Neural cell (in vitro differentiated cells): ENCODE measurements around the gene GSTO2. TPM values are rescaled to one million over a fixed set of nuclear protein-coding genes. Genes with fewer than 3 reads are reported as not detected.

Experiments used
- H2AFZ ChIP-seq: fragments of 200-600, 300-800 bp; sonication (generic), shearing (Covaris generic); 2 replicates; pipeline ENCODE4 v1.6.0; 2014; ENCODE audit warnings: low read depth, mild to moderate bottlenecking, antibody characterized with exemption, low read length, moderate library complexity
- H3F3A ChIP-seq: fragments of 200-600 bp; shearing (Covaris generic); 2 replicates; pipeline ENCODE4 v1.6.1; 2016; ENCODE audit warnings: mild to moderate bottlenecking, moderate library complexity, mixed read lengths, antibody characterized with exemption, low read length; ENCODE audit not compliant: insufficient read depth, poor library complexity, severe bottlenecking
- H3K27ac ChIP-seq: fragments of 200-600, 300-800 bp; sonication (generic), shearing (Covaris generic); 2 replicates; pipeline ENCODE4 v1.5.1; 2014; ENCODE audit warnings: mild to moderate bottlenecking, low read length, moderate library complexity
- H3K27me3 ChIP-seq: fragments of 300-800, 200-600 bp; sonication (generic), shearing (Covaris generic); 2 replicates; pipeline ENCODE4 v1.6.0; 2014; ENCODE audit warnings: mild to moderate bottlenecking, low read depth, low read length, moderate library complexity; ENCODE audit not compliant: insufficient read depth
- H3K36me3 ChIP-seq: fragments of 300-800, 200-600 bp; sonication (generic), shearing (Covaris generic); 2 replicates; pipeline ENCODE4 v1.5.1; 2014; ENCODE audit warnings: mild to moderate bottlenecking, antibody characterized with exemption, low read length, moderate library complexity; ENCODE audit not compliant: insufficient read depth
- H3K4me2 ChIP-seq: fragments of 300-800, 200-600 bp; sonication (generic), shearing (Covaris generic); 2 replicates; pipeline ENCODE4 v1.6.0; 2014; ENCODE audit warnings: mild to moderate bottlenecking, low read length
- H3K4me3 ChIP-seq: fragments of 300-800, 200-600 bp; sonication (generic), shearing (Covaris generic); 2 replicates; pipeline ENCODE4 v1.5.1; 2014; ENCODE audit warnings: mild to moderate bottlenecking, low read length, moderate library complexity
- H3K79me2 ChIP-seq: fragments of 200-600 bp; shearing (Covaris generic); replicated peaks from 2 replicates; pipeline ENCODE4 v1.6.0; 2014; ENCODE audit warnings: mild to moderate bottlenecking, low read length, moderate library complexity; ENCODE audit not compliant: insufficient read depth
- H3K9ac ChIP-seq: fragments of 300-800, 200-600 bp; sonication (generic), shearing (Covaris generic); 2 replicates; pipeline ENCODE4 v1.6.1; 2016; ENCODE audit warnings: mild to moderate bottlenecking, low read length, mixed read lengths
- H3K9me2 ChIP-seq: fragments of 200-600 bp; shearing (Covaris generic); 2 replicates; pipeline ENCODE4 v1.6.1; 2016; ENCODE audit warnings: mild to moderate bottlenecking, low read length, mixed read lengths; ENCODE audit not compliant: insufficient read depth
- H3K9me3 ChIP-seq: fragments of 200-600, 300-800 bp; sonication (generic), shearing (Covaris generic); 2 replicates; pipeline ENCODE4 v1.6.1; 2016; ENCODE audit warnings: mild to moderate bottlenecking, mixed run types, low read length, moderate library complexity, mixed read lengths
- H4K20me1 ChIP-seq: fragments of 200-600 bp; shearing (Covaris generic); 2 replicates; pipeline ENCODE4 v1.6.1; 2016; ENCODE audit warnings: mild to moderate bottlenecking, mixed run types; ENCODE audit not compliant: insufficient read depth
- CTCF ChIP-seq: fragments of 450-650 bp; IDR thresholded peaks from 2 replicates; pipeline ENCODE4 v1.5.1; 2014; ENCODE audit warnings: antibody characterized with exemption, mild to moderate bottlenecking, moderate library complexity; ENCODE audit not compliant: poor library complexity, severe bottlenecking
- EP300 ChIP-seq: fragments of 450-650 bp; conservative IDR thresholded peaks from 2 replicates; pipeline ENCODE4 v1.6.1; 2014; ENCODE audit warnings: antibody characterized with exemption, mild to moderate bottlenecking, moderate library complexity; ENCODE audit not compliant: poor library complexity, severe bottlenecking
- EZH2 ChIP-seq: fragments of 200-600, 300-800 bp; shearing (Covaris generic), sonication (generic); IDR thresholded peaks from 2 replicates; pipeline ENCODE4 v1.6.1; 2014; ENCODE audit warnings: antibody characterized with exemption, low read length, borderline replicate concordance, mild to moderate bottlenecking; ENCODE audit not compliant: insufficient read depth, poor library complexity, severe bottlenecking
- MXI1 ChIP-seq: fragments of 450-650 bp; conservative IDR thresholded peaks from 2 replicates; pipeline ENCODE4 v1.6.1; 2014; ENCODE audit warnings: antibody characterized with exemption, mild to moderate bottlenecking; ENCODE audit not compliant: poor library complexity, severe bottlenecking
- POLR2AphosphoS5 ChIP-seq: IDR thresholded peaks from 2 replicates; pipeline ENCODE4 v1.6.1; 2012
- RAD21 ChIP-seq: fragments of 450-650 bp; conservative IDR thresholded peaks from 2 replicates; pipeline ENCODE4 v1.6.1; 2014; ENCODE audit warnings: antibody characterized with exemption, mild to moderate bottlenecking, moderate library complexity
- REST ChIP-seq: IDR thresholded peaks from 2 replicates; pipeline ENCODE4 v1.6.1; 2012; ENCODE audit warnings: borderline replicate concordance
- SMC3 ChIP-seq: fragments of 450-650 bp; conservative IDR thresholded peaks from 2 replicates; pipeline ENCODE4 v1.6.1; 2014; ENCODE audit warnings: antibody characterized with exemption, mild to moderate bottlenecking, moderate library complexity; ENCODE audit not compliant: poor library complexity
- TAF1 ChIP-seq: IDR thresholded peaks from 2 replicates; pipeline ENCODE4 v1.6.1; 2012; ENCODE audit warnings: low read depth
- polyA plus RNA-seq: library from polyadenylated mRNA; depleted of rRNA; stranded (reverse); fragments of >200 nt; gene quantifications from 2 replicates; pipeline ENCODE4 v1.2.3, GENCODE V29; 2014

The GSTO2 gene
- polyA plus RNA-seq, 1 donor from 2014 or later: 0.53 TPM

GRCh38 chr10:104340111-104340526 lies 71.1 kb downstream of the GSTO2 start:
- no peak overlapping the region for H3K9ac ChIP-seq
- H3K4me3 ChIP-seq: no peak overlapping the region
- no peak overlapping the region for H3K27ac ChIP-seq
- TF ChIP-seq REST (no peak), POLR2AphosphoS5 (no peak), CTCF (no peak), EP300 (no peak), MXI1 (no peak), TAF1 (no peak), SMC3 (no peak), EZH2 (no peak), RAD21 (no peak)
- peaks cover 45% of the 10 kb centered on the region for H3K27me3 ChIP-seq
- H3F3A ChIP-seq: no peaks in the 10 kb centered on the region
- no peaks in the 10 kb centered on the region for H3K9me3 ChIP-seq
- H3K9me2 ChIP-seq: no peaks in the 10 kb centered on the region
- no peaks in the 10 kb centered on the region for H4K20me1 ChIP-seq
- no peaks in the 10 kb centered on the region for H3K79me2 ChIP-seq
- H3K4me2 ChIP-seq: no peak overlapping the region
- no peaks in the 10 kb centered on the region for H3K36me3 ChIP-seq
- H2AFZ ChIP-seq: no peak overlapping the region

- Histone ChIP-seq H3K4me2 (no peak overlapping the region), H3K9me3 (no peaks in the 10 kb centered on the region), H2AFZ (no peak overlapping the region), H3K9me2 (no peaks in the 10 kb centered on the region), H4K20me1 (no peaks in the 10 kb centered on the region), H3K36me3 (no peaks in the 10 kb centered on the region), H3F3A (no peaks in the 10 kb centered on the region), H3K27me3 (peaks cover 44% of the 10 kb centered on the region), H3K4me3 (no peak overlapping the region), H3K27ac (no peak overlapping the region), H3K79me2 (no peaks in the 10 kb centered on the region), H3K9ac (no peak overlapping the region)
- no peak for TF ChIP-seq MXI1
- TF ChIP-seq REST: no peak
- no peak for TF ChIP-seq SMC3
- TF ChIP-seq CTCF: no peak
- TF ChIP-seq POLR2AphosphoS5: no peak
- TF ChIP-seq TAF1: no peak
These were observed 71.7 kb downstream of the GSTO2 start for GRCh38 chr10:104340641-104341040.
